Measurements from ENCODE around the gene AOPEP.

DNA sequence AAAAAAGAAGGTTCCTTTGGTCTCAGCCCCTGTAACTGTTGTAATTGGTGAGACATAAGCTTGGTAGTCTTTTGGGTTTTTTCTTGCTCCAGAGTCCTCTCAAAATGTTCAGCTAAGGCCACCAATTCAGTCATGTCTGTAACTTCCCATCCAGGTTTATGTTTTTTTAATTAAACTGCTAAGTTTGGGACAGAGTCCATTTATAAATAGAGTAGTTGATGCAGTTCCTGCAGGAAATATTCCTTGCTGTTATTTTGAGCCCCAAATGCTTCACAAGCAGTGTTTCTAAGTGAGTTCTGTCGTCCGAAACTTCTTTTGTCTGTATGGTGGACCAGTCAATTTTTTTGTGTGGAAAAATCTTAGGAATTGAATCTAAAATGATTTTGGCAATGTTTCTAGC, 155.0 kb downstream of the AOPEP start:
- TF ChIP-seq, protein P1, sequence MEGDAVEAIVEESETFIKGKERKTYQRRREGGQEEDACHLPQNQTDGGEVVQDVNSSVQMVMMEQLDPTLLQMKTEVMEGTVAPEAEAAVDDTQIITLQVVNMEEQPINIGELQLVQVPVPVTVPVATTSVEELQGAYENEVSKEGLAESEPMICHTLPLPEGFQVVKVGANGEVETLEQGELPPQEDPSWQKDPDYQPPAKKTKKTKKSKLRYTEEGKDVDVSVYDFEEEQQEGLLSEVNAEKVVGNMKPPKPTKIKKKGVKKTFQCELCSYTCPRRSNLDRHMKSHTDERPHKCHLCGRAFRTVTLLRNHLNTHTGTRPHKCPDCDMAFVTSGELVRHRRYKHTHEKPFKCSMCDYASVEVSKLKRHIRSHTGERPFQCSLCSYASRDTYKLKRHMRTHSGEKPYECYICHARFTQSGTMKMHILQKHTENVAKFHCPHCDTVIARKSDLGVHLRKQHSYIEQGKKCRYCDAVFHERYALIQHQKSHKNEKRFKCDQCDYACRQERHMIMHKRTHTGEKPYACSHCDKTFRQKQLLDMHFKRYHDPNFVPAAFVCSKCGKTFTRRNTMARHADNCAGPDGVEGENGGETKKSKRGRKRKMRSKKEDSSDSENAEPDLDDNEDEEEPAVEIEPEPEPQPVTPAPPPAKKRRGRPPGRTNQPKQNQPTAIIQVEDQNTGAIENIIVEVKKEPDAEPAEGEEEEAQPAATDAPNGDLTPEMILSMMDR (IDR thresholded peaks at IDR 0.05; ENCODE audit: poor library complexity, severe bottlenecking) = no peak
- TF ChIP-seq, protein P2, sequence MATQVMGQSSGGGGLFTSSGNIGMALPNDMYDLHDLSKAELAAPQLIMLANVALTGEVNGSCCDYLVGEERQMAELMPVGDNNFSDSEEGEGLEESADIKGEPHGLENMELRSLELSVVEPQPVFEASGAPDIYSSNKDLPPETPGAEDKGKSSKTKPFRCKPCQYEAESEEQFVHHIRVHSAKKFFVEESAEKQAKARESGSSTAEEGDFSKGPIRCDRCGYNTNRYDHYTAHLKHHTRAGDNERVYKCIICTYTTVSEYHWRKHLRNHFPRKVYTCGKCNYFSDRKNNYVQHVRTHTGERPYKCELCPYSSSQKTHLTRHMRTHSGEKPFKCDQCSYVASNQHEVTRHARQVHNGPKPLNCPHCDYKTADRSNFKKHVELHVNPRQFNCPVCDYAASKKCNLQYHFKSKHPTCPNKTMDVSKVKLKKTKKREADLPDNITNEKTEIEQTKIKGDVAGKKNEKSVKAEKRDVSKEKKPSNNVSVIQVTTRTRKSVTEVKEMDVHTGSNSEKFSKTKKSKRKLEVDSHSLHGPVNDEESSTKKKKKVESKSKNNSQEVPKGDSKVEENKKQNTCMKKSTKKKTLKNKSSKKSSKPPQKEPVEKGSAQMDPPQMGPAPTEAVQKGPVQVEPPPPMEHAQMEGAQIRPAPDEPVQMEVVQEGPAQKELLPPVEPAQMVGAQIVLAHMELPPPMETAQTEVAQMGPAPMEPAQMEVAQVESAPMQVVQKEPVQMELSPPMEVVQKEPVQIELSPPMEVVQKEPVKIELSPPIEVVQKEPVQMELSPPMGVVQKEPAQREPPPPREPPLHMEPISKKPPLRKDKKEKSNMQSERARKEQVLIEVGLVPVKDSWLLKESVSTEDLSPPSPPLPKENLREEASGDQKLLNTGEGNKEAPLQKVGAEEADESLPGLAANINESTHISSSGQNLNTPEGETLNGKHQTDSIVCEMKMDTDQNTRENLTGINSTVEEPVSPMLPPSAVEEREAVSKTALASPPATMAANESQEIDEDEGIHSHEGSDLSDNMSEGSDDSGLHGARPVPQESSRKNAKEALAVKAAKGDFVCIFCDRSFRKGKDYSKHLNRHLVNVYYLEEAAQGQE (IDR thresholded peaks at IDR 0.05; ENCODE audit: borderline replicate concordance) = no peak
